Forelimb muscle (tissue), 1 donor: ENCODE measurements around the gene SYNM. TPM values are rescaled to one million over a fixed set of nuclear protein-coding genes. Genes with fewer than 3 reads are reported as not detected.

Source experiments
- DNase-seq: peaks from one replicate; pipeline ENCODE4 v3.0.0-alpha.2; 2013; ENCODE audit warnings: low read depth
- polyA plus RNA-seq: library from polyadenylated mRNA; unstranded; fragments of 120-200 nt; gene quantifications from one replicate; pipeline ENCODE4 v1.2.1, GENCODE V29; 2013; ENCODE audit not compliant: insufficient read length

Gene SYNM
- polyA plus RNA-seq, 1 donor = 89.3 TPM

GRCh38 chr15:99167201-99167600, 62.3 kb downstream of the SYNM start:
- no peak for DNase-seq

- no peak for DNase-seq
These were observed 62.8 kb downstream of the SYNM start for GRCh38 chr15:99167640-99168039.

- DNase-seq = no peak
These were observed 64.0 kb downstream of the SYNM start for GRCh38 chr15:99168601-99169580.

DNA sequence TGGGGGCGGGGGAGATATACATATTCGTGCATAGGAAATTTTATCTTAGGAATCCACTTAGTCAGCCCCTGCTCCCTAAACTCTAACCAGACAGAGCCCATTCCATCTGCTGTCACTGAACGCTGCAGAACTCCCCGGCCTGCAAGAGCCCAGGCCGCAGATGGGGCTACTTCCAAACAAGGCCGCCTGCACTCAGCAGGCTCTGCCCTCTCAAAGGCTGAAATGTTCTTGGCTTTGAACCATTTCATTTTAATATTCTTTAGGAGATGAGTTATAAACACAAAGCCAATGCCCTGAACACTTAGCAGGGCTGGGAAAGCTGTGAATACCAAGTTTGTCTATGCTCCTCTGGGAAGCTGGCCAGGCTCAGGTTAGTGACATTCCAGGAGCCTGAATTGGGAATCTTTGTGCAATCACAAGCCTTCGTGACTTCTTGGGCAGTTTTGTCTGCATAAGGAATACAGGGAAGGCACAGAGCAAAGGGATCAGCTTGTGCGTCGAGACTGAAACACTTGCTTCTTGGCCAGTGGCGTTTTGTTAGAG, 65.0 kb downstream of the SYNM start:
- DNase-seq = no peak

DNA sequence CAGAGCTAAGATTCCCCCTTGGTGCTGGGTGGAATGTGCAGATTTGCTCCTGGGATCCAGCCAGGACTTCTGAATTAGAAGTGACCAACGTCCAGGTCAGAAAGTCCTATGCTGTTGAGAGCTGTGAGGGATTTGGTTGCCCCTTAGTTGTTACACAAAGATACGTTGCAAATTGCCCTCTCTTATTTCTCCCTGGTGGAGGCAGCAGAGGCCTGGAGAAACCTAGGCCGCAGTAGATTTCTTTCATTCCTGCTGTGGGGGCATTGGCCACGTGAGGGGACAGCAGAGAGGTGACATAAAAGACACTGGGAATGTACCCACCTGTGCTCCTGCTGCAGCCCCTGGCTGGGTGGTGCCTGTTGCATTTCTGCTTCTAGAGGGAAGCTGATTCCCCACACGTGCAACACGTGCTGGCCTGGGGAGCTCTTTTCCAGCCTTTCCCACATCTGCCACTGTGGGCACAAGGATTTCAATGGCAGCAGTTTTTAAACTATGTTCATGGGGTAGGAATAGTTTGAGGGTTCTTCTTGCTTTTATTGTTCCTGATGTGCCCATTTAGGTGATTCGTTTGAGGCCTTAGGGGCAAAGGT, 65.7 kb downstream of the SYNM start:
- no peak for DNase-seq

- no peak for DNase-seq
These were observed 67.3 kb downstream of the SYNM start for GRCh38 chr15:99172171-99172570.

GRCh38 chr15:99172989-99173388, 68.1 kb downstream of the SYNM start:
- no peak for DNase-seq

DNA sequence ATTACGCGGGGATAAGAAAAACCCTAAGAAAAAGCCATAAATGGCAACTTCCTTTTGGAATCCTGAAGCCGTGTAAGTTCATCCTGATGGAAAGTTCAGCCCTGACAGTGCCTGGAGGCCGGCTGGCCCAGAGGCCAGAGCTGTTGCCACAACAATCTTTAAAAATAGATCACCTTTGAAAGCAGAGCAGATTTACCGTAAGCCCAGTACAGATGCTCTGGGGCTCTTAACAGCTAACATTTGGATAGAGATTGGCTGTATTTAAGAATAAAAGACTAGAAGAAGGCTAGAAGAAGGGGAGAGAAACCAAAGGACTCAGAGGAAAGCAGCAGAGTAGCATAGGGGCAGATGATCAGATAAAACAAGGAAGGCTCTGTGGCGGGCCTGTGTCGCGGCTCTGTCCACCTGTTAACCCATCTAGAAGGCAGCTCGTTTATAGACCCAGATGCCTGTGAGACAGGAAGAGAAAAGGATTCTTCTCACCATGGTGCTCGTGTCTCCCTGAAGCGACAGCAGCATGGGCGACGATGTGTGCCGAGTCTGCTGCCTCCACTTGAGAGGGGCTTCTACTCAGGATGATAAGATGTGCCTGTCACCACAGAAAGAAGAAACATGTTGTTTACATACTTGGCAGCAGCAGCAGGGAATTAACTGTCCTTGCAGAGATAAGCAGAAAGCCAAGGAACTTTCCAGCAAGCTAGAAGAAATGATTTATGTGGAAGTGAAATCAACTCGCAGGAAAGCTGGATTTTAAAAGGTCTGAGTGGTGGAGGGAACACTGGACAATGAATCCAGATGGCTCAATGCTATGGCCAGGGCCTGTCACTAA, 69.9 kb downstream of the SYNM start:
- no peak for DNase-seq

DNA sequence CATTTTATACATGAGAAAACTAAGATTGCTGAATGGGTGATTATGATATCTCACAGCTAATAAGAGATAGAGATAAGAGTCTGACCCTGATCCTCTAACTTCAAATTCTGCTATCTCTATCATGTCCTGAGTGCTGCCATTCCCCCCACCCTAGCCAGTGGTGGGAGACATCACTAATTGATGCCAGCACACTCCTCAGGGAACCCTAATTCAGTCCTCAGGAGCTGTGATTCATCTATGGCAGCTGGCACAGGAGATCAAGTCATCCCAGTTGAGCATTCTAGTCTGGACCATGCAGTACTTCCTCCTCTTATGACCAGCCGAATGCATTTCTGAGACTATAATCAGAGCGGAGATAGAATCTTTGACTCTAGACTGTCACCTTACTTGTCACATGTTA, 71.9 kb downstream of the SYNM start:
- no peak for DNase-seq

DNA sequence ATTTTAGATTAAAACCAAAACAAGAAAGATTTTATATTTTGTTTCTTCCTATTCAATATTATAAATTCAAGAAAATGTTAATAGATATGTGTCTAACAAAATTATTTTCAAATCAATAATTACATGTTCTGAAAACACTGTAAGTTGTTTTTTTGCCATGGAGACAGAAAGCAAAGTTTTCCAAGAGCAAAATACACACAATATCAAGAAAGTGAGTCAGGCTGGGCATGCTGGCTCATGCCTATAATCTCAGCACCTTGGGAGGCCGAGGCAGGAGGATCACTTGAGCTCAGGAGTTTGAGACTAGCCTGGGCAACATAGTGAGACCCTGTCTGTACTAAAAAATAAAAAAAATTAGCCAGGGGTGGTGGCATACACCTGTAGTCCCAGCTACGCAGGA, 72.8 kb downstream of the SYNM start:
- no peak for DNase-seq

DNA sequence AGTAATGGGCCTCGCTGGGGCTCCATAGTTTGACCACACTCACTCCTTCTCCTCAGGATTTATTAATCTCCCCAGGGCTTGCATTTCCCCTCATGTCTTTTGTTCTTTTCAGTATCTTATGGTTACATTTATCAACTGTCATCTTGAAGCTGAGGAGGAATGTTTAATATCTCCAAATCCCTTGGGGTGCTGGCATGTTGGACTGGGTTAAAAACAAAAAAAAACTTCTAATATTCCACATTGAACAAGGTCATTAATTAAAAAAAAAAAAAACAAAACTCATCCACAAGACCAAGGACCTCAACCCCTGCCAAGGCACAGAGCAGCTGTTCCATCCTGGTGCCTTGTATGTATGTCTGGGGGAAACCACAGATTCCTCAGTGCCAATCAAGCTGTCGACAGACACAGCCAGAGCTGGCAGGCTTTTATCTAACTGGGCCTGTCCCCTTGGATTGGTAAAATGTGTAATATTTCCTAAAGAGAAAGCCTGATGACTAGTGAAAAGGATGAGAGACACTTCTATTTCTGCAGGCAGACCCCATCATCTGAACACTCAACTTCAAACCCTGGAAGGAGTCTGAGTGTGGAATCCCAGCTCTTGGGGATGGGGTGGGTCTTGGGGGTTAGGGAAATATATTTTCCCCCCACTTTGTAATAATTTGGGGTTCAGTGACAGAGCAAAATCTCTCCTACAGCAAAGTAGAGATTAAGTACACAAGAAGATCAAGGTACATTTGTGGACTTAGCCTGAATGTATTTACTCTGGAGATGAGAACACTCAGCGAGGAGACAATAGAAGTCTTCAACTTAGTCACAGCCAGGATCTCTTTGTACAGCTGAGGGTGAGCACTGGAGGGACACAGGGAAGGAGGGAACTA, 75.4 kb downstream of the SYNM start:
- DNase-seq = no peak

DNA sequence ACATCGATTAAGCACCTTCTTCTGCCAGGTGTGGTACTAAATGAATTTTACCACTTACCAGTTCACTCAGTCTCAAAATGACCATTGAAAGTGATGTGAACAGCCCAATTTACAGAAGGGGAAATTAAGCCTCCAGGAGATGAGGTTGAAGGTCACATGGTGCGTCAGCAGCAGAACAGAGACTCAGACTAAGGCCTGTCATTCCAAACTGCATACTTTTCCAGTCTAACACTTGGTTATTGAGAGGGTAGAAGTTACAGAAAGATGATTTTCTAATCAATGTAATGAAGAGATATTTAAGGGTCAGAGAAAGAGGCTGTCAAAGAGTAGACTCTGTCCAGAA, 76.1 kb downstream of the SYNM start:
- no peak for DNase-seq

DNA sequence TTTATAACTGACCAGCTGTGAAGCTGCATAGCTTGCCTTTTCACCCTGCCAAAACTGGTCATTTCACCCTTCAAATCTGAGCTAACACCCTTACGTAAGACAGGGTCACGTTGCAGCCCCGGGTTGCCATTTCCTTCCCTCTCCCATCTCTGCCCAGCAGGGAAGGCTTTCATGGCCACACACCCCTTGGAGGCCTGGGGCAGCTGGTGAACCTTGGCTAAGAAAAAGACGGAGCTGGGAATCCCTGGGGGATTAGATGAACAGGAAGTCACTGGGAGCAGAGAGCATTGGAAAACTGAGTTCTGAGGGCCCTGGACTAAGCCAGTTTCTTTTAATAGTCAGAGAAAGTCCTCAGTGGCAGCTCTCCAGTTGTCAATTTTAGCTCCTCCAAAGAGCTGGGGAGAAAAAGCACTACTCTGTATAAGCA, 76.7 kb downstream of the SYNM start:
- DNase-seq = no peak

- no peak for DNase-seq
These were observed 77.9 kb downstream of the SYNM start for GRCh38 chr15:99182791-99183190.

Other genes starting within 250 kb of the SYNM start
- gene PGPEP1L, start 97.3 kb upstream of the SYNM start, polyA plus RNA-seq = 0.89 TPM
- 19.3 TPM for gene TTC23, start 144.5 kb downstream of the SYNM start, polyA plus RNA-seq
- 18.7 TPM for gene LRRC28, start 146.4 kb downstream of the SYNM start, polyA plus RNA-seq